GM21515 (cell line): ENCODE results near the gene BOLL.
"Not testable (repeated sequence)": the region's sequence is repeated elsewhere in the genome, so short reads cannot be mapped to it uniquely, and the experiment has no call there.

Source experiments
- ATAC-seq: cut with Tn5 transposase; IDR thresholded peaks from one replicate; pipeline ENCODE4 v1.9.1; 2021; ENCODE audit not compliant: unreplicated experiment

The BOLL gene

GRCh38 chr2:197784956-197785941 is at the start of gene BOLL:
TSS of gene BOLL (minus strand) at chr2:197785319. CDS start at chr2:197781850, 3,469 bp downstream.
- no peak for ATAC-seq

- ATAC-seq, result not testable (repeated sequence)
Observed at GRCh38 chr2:197834771-197835170, 49.7 kb upstream of the BOLL start.

- no peak for ATAC-seq
Observed at GRCh38 chr2:197828464-197829135, 43.5 kb upstream of the BOLL start.

- no peak for ATAC-seq
Observed at GRCh38 chr2:197827618-197828017, 42.5 kb upstream of the BOLL start.

- ATAC-seq, result no peak
Observed at GRCh38 chr2:197822333-197822732, 37.2 kb upstream of the BOLL start.

GRCh38 chr2:197821550-197822289 is 36.6 kb upstream of the BOLL start:
- no peak for ATAC-seq

GRCh38 chr2:197814526-197814925 is 29.4 kb upstream of the BOLL start:
- ATAC-seq, result no peak

- ATAC-seq, result peak; percentile 56
Observed at GRCh38 chr2:197813093-197813787, 28.1 kb upstream of the BOLL start.

GRCh38 chr2:197810491-197810890 is 25.4 kb upstream of the BOLL start:
- no peak for ATAC-seq

GRCh38 chr2:197810016-197810415 is 24.9 kb upstream of the BOLL start:
- ATAC-seq, result no peak

GRCh38 chr2:197809064-197809463 is 23.9 kb upstream of the BOLL start:
- no peak for ATAC-seq

GRCh38 chr2:197805715-197806633 is 20.9 kb upstream of the BOLL start:
- ATAC-seq, result no peak

GRCh38 chr2:197804758-197805714 is 19.9 kb upstream of the BOLL start:
- peak; percentile 36 for ATAC-seq

GRCh38 chr2:197804049-197804757 is 19.1 kb upstream of the BOLL start, which contains the start of gene PLCL1:
TSS of gene PLCL1 (plus strand) at chr2:197804593.
- peak; percentile 100 for ATAC-seq

- peak; percentile 26 for ATAC-seq
Observed at GRCh38 chr2:197803033-197803444, 17.9 kb upstream of the BOLL start.

- no peak for ATAC-seq
Observed at GRCh38 chr2:197801033-197801432, 15.9 kb upstream of the BOLL start.

GRCh38 chr2:197800091-197800490 is 15.0 kb upstream of the BOLL start:
- ATAC-seq, result no peak

- ATAC-seq, result no peak
Observed at GRCh38 chr2:197799068-197799467, 13.9 kb upstream of the BOLL start.
